ENCODE data around the gene NELFE. TPM values are rescaled to one million over a fixed set of nuclear protein-coding genes. Genes with fewer than 3 reads are reported as not detected.

NELFE gene
- total RNA-seq, 1 experiment from 2014 or later, result 157 TPM

- DNase-seq, result no peak
- no TSS peak for BruUV-seq (replicated peaks)
- no peaks in the 10 kb centered on the region for H3K27me3 Mint-ChIP-seq (ENCODE audit: unreplicated experiment)
- H3K4me3 Mint-ChIP-seq (ENCODE audit: low read depth, unreplicated experiment), result no peak overlapping the region
- CTCF ChIA-PET, result no interaction called here
- peaks cover 66% of the 10 kb centered on the region for H3K36me3 Mint-ChIP-seq (ENCODE audit: insufficient read depth, unreplicated experiment)
- TF ChIP-seq, protein P1, sequence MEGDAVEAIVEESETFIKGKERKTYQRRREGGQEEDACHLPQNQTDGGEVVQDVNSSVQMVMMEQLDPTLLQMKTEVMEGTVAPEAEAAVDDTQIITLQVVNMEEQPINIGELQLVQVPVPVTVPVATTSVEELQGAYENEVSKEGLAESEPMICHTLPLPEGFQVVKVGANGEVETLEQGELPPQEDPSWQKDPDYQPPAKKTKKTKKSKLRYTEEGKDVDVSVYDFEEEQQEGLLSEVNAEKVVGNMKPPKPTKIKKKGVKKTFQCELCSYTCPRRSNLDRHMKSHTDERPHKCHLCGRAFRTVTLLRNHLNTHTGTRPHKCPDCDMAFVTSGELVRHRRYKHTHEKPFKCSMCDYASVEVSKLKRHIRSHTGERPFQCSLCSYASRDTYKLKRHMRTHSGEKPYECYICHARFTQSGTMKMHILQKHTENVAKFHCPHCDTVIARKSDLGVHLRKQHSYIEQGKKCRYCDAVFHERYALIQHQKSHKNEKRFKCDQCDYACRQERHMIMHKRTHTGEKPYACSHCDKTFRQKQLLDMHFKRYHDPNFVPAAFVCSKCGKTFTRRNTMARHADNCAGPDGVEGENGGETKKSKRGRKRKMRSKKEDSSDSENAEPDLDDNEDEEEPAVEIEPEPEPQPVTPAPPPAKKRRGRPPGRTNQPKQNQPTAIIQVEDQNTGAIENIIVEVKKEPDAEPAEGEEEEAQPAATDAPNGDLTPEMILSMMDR (IDR thresholded peaks at IDR 0.05; ENCODE audit: unreplicated experiment), result no peak
- H3K4me1 Mint-ChIP-seq (ENCODE audit: low read depth, unreplicated experiment), result no peaks in the 10 kb centered on the region
- intact Hi-C loops (cut with micrococcal nuclease; ENCODE audit: unreplicated experiment), result no loop called here
- no peaks in the 10 kb centered on the region for H3K9me3 Mint-ChIP-seq (ENCODE audit: low read depth, unreplicated experiment)
- no peak overlapping the region for H3K27ac Mint-ChIP-seq (ENCODE audit: unreplicated experiment)
These were observed 5.2 kb upstream of the NELFE start for GRCh38 chr6:31963921-31964320.

DNA sequence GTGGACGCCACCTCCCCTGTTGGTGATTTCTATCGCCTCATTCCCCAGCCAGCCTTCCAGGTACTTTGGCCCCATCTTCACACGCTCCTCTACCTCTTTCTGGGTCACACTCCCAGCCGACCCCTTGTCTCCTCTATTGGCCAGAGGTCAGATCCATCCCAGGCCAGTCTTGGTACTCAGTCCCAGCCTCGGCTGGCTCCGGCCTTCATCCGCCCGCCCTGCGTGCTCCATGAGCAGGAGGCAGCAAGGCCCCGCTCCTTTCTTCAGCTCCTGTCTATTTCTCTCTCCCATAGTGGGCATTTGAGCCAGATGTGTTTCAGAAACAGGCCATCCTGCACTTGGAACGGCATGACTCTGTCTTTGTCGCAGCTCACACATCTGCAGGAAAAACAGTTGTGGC is 2.8 kb upstream of the NELFE start:
- H3K36me3 Mint-ChIP-seq (ENCODE audit: insufficient read depth, unreplicated experiment), result peaks cover 72% of the 10 kb centered on the region
- CTCF ChIA-PET, result interaction anchor here (0.5 to 0.6 kb wide), 2 partner anchors 405 to 1620 kb away, joined by 3 read pairs; no protein-coding TSS in a partner anchor
- H3K27ac Mint-ChIP-seq (ENCODE audit: unreplicated experiment), result no peak overlapping the region
- H3K4me1 Mint-ChIP-seq (ENCODE audit: low read depth, unreplicated experiment), result peaks cover 15% of the 10 kb centered on the region
- BruUV-seq (replicated peaks), result no TSS peak
- no peak for DNase-seq
- intact Hi-C loops (cut with micrococcal nuclease; ENCODE audit: unreplicated experiment), result no loop called here
- no peaks in the 10 kb centered on the region for H3K9me3 Mint-ChIP-seq (ENCODE audit: low read depth, unreplicated experiment)
- no peaks in the 10 kb centered on the region for H3K27me3 Mint-ChIP-seq (ENCODE audit: unreplicated experiment)
- H3K4me3 Mint-ChIP-seq (ENCODE audit: low read depth, unreplicated experiment), result no peak overlapping the region
- TF ChIP-seq, protein P1 (IDR thresholded peaks at IDR 0.05; ENCODE audit: unreplicated experiment), result no peak

GRCh38 chr6:31958412-31958740 is 395 bp downstream of the NELFE start:
- H3K4me1 Mint-ChIP-seq (ENCODE audit: low read depth, unreplicated experiment), result peaks cover 18% of the 10 kb centered on the region
- H3K9me3 Mint-ChIP-seq (ENCODE audit: low read depth, unreplicated experiment), result no peaks in the 10 kb centered on the region
- peaks cover 90% of the 10 kb centered on the region for H3K36me3 Mint-ChIP-seq (ENCODE audit: insufficient read depth, unreplicated experiment)
- CTCF ChIA-PET, result interaction anchor here (0.6 to 1.9 kb wide), 3 partner anchors 40 to 79 kb away, joined by 3 to 14 read pairs (median 3); partner anchors contain the start of genes EHMT2 and SLC44A4
- BruUV-seq (replicated peaks), result no TSS peak
- peak overlapping the region; percentile 97 for H3K27ac Mint-ChIP-seq (ENCODE audit: unreplicated experiment)
- intact Hi-C loops (cut with micrococcal nuclease; ENCODE audit: unreplicated experiment), result loop anchor here (5.0 kb wide), 1 partner anchor 219 kb away; the partner anchor contains the start of genes AGPAT1 and RNF5
- no peak for DNase-seq
- TF ChIP-seq, protein P1 (IDR thresholded peaks at IDR 0.05; ENCODE audit: unreplicated experiment), result no peak
- H3K4me3 Mint-ChIP-seq (ENCODE audit: low read depth, unreplicated experiment), result peak overlapping the region; percentile 97
- H3K27me3 Mint-ChIP-seq (ENCODE audit: unreplicated experiment), result no peaks in the 10 kb centered on the region

GRCh38 chr6:31956796-31957195 is 2.0 kb downstream of the NELFE start:
- Mint-ChIP-seq H3K4me3 (ENCODE audit: low read depth, unreplicated experiment) (peak overlapping the region; percentile 97), H3K27me3 (ENCODE audit: unreplicated experiment) (no peaks in the 10 kb centered on the region), H3K4me1 (ENCODE audit: low read depth, unreplicated experiment) (peaks cover 26% of the 10 kb centered on the region), H3K9me3 (ENCODE audit: low read depth, unreplicated experiment) (no peaks in the 10 kb centered on the region), H3K36me3 (ENCODE audit: insufficient read depth, unreplicated experiment) (peaks cover 97% of the 10 kb centered on the region), H3K27ac (ENCODE audit: unreplicated experiment) (no peak overlapping the region)
- CTCF ChIA-PET, result no interaction called here
- intact Hi-C loops (cut with micrococcal nuclease; ENCODE audit: unreplicated experiment), result loop anchor here (5.0 kb wide), 1 partner anchor 221 kb away; the partner anchor contains the start of genes AGPAT1 and RNF5
- TF ChIP-seq, protein P1 (IDR thresholded peaks at IDR 0.05; ENCODE audit: unreplicated experiment), result no peak
- BruUV-seq (replicated peaks), result no TSS peak
- DNase-seq, result no peak
